WTC11 (cell line): ENCODE data around the gene DSTN. TPM values are rescaled to one million over a fixed set of nuclear protein-coding genes. Genes with fewer than 3 reads are reported as not detected.

Experiments
- ATAC-seq: fragments of 200-7000 bp; cut with Tn5 transposase; 2 replicates; pipeline ENCODE4 v1.10.0; 2021; ENCODE audit warnings: mild to moderate bottlenecking, moderate library complexity
- CTCF ChIA-PET: fragments of 300-600 bp; sonication (Branson Sonifier 250); formaldehyde crosslinking; loops from one replicate; lab custom pipeline; 2021; ENCODE audit warnings: antibody characterized with exemption; lab: Charles Lee
- POLR2A ChIA-PET: fragments of 350-600 bp; sonication (Branson Sonifier 250); formaldehyde crosslinking; loops from one replicate; lab custom pipeline; 2021; ENCODE audit warnings: antibody characterized with exemption; lab: Charles Lee
- DNase-seq: peaks from one replicate; pipeline ENCODE4 v3.0.0; 2021; ENCODE audit warnings: low spot score
- H3K27ac Mint-ChIP-seq: 2 replicates; pipeline ENCODE4 v1.8.0; 2021; ENCODE audit warnings: mixed read lengths
- H3K27me3 Mint-ChIP-seq: 2 replicates; pipeline ENCODE4 v1.8.0; 2021; ENCODE audit warnings: low read depth, mild to moderate bottlenecking, moderate library complexity, mixed read lengths
- H3K36me3 Mint-ChIP-seq: 2 replicates; pipeline ENCODE4 v1.8.0; 2021; ENCODE audit warnings: mixed read lengths
- H3K4me1 Mint-ChIP-seq: 2 replicates; pipeline ENCODE4 v1.8.0; 2022; ENCODE audit warnings: mixed read lengths
- H3K4me3 Mint-ChIP-seq: 2 replicates; pipeline ENCODE4 v1.8.0; 2021; ENCODE audit warnings: mild to moderate bottlenecking, moderate library complexity, mixed read lengths
- H3K9me3 Mint-ChIP-seq: 2 replicates; pipeline ENCODE4 v1.8.0; 2021; ENCODE audit warnings: mixed read lengths
- FOXP1 ChIP-seq: sonication (generic); formaldehyde crosslinking; IDR thresholded peaks from 2 replicates; pipeline ENCODE4 v1.8.0; 2022; ENCODE audit warnings: missing genetic modification reagents, mild to moderate bottlenecking, moderate library complexity, borderline replicate concordance
- GTF2I ChIP-seq: fragments of 250-450 bp; sonication (Bioruptor Pico); conservative IDR thresholded peaks from 2 replicates; pipeline ENCODE4 v1.4.0; 2021; ENCODE audit warnings: mild to moderate bottlenecking
- SMAD3 ChIP-seq: sonication (generic); formaldehyde crosslinking; IDR thresholded peaks from 2 replicates; pipeline ENCODE4 v1.8.0; 2022; ENCODE audit warnings: missing genetic modification reagents, mild to moderate bottlenecking, borderline replicate concordance
- TCF7 ChIP-seq: sonication (generic); formaldehyde crosslinking; IDR thresholded peaks from 2 replicates; pipeline ENCODE4 v1.8.0; 2022; ENCODE audit warnings: mild to moderate bottlenecking, low read depth, missing genetic modification reagents, moderate library complexity
- ZNF317 ChIP-seq: sonication (generic); formaldehyde crosslinking; IDR thresholded peaks from 2 replicates; pipeline ENCODE4 v1.8.1; 2023; ENCODE audit warnings: low read depth, mild to moderate bottlenecking, moderate library complexity, missing genetic modification reagents, borderline replicate concordance
- ZNF416 ChIP-seq: fragments of 250-450 bp; sonication (Bioruptor Pico); IDR thresholded peaks from 2 replicates; pipeline ENCODE4 v1.9.0; 2021; ENCODE audit warnings: mild to moderate bottlenecking, inconsistent platforms
- total RNA-seq: library from RNA; stranded (reverse); gene quantifications from 3 replicates; pipeline ENCODE4 v1.2.3, GENCODE V29; 2021
- TF ChIP-seq, protein P1 (sequence below): sonication (generic); formaldehyde crosslinking; conservative IDR thresholded peaks from 2 replicates; pipeline ENCODE4 v1.8.1; 2023; ENCODE audit warnings: mild to moderate bottlenecking, low read depth, missing genetic modification reagents, moderate library complexity
- TF ChIP-seq, protein P2 (sequence below): sonication (generic); formaldehyde crosslinking; IDR thresholded peaks from 2 replicates; pipeline ENCODE4 v1.8.1; 2023; ENCODE audit warnings: mild to moderate bottlenecking, moderate library complexity, missing genetic modification reagents
- TF ChIP-seq, protein P3 (sequence below): sonication (generic); formaldehyde crosslinking; IDR thresholded peaks from 2 replicates; pipeline ENCODE4 v1.8.0; 2023; ENCODE audit warnings: missing genetic modification reagents, mild to moderate bottlenecking, borderline replicate concordance
- TF ChIP-seq, protein P4 (sequence below): fragments of 250-450 bp; sonication (Bioruptor Pico); IDR thresholded peaks from 2 replicates; pipeline ENCODE4 v1.9.0; 2021; ENCODE audit warnings: mild to moderate bottlenecking, borderline replicate concordance
- TF ChIP-seq, protein P5 (sequence below): sonication (generic); formaldehyde crosslinking; IDR thresholded peaks from 2 replicates; pipeline ENCODE4 v1.8.1; 2023; ENCODE audit warnings: mild to moderate bottlenecking, missing genetic modification reagents, moderate library complexity
- TF ChIP-seq, protein P6 (sequence below): fragments of 250-450 bp; sonication (Bioruptor Pico); IDR thresholded peaks from 2 replicates; pipeline ENCODE4 v1.9.0; 2021; ENCODE audit warnings: mild to moderate bottlenecking
- TF ChIP-seq, protein P7 (sequence below): sonication (generic); formaldehyde crosslinking; IDR thresholded peaks from 2 replicates; pipeline ENCODE4 v1.8.0; 2022; ENCODE audit warnings: missing genetic modification reagents
- TF ChIP-seq, protein P8 (sequence below): sonication (generic); formaldehyde crosslinking; IDR thresholded peaks from 2 replicates; pipeline ENCODE4 v1.8.0; 2023; ENCODE audit warnings: missing genetic modification reagents

The DSTN gene
- total RNA-seq, 1 experiment from 2014 or later: 153 TPM

DNA sequence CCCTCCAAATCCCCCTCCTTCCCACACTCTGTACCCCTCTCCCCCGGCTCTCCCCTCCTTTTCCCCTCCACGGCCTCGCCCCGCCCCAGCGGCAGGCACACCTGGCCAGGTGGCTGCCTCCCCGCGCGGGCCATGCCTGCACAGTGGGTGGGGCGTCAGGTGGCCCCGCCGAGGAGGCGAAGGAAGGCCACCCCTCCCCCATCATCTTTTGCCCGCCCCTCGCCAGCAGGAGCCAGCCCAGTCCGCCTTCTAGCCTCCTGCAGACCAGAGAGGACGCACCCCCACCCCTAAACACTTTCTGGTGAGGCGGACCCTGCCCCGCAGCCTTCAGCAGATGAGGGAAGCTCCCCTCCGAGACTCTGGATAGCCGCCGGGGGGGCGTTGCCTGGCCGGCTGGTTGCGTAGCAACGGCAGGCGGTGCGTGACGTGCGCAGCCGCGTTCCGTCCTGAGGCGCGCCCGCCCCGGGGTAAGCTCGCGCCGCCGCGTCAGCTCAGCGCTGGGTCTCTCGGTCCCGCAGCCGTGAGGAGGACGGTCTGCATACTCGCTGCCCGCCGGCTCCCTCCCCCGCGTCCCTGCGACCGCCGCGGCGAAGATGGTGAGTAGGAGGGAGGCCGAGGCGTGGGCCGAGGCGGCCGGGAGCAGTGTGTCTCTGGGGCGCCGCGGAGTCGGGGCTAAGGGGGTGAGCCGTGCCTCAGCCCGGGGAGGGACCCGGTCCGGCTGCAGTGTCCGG, at the start of gene DSTN (continued):
- TF ChIP-seq, protein P1, sequence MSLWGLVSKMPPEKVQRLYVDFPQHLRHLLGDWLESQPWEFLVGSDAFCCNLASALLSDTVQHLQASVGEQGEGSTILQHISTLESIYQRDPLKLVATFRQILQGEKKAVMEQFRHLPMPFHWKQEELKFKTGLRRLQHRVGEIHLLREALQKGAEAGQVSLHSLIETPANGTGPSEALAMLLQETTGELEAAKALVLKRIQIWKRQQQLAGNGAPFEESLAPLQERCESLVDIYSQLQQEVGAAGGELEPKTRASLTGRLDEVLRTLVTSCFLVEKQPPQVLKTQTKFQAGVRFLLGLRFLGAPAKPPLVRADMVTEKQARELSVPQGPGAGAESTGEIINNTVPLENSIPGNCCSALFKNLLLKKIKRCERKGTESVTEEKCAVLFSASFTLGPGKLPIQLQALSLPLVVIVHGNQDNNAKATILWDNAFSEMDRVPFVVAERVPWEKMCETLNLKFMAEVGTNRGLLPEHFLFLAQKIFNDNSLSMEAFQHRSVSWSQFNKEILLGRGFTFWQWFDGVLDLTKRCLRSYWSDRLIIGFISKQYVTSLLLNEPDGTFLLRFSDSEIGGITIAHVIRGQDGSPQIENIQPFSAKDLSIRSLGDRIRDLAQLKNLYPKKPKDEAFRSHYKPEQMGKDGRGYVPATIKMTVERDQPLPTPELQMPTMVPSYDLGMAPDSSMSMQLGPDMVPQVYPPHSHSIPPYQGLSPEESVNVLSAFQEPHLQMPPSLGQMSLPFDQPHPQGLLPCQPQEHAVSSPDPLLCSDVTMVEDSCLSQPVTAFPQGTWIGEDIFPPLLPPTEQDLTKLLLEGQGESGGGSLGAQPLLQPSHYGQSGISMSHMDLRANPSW (CRISPR knock-in tag): no peak
- TF ChIP-seq, protein P2, sequence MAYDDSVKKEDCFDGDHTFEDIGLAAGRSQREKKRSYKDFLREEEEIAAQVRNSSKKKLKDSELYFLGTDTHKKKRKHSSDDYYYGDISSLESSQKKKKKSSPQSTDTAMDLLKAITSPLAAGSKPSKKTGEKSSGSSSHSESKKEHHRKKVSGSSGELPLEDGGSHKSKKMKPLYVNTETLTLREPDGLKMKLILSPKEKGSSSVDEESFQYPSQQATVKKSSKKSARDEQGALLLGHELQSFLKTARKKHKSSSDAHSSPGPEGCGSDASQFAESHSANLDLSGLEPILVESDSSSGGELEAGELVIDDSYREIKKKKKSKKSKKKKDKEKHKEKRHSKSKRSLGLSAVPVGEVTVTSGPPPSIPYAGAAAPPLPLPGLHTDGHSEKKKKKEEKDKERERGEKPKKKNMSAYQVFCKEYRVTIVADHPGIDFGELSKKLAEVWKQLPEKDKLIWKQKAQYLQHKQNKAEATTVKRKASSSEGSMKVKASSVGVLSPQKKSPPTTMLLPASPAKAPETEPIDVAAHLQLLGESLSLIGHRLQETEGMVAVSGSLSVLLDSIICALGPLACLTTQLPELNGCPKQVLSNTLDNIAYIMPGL (CRISPR knock-in tag): peak; percentile 92; the same call in 1 of the 2 replicates
- TF ChIP-seq ZNF416 (CRISPR knock-in tag): no peak
- TF ChIP-seq, protein P3, sequence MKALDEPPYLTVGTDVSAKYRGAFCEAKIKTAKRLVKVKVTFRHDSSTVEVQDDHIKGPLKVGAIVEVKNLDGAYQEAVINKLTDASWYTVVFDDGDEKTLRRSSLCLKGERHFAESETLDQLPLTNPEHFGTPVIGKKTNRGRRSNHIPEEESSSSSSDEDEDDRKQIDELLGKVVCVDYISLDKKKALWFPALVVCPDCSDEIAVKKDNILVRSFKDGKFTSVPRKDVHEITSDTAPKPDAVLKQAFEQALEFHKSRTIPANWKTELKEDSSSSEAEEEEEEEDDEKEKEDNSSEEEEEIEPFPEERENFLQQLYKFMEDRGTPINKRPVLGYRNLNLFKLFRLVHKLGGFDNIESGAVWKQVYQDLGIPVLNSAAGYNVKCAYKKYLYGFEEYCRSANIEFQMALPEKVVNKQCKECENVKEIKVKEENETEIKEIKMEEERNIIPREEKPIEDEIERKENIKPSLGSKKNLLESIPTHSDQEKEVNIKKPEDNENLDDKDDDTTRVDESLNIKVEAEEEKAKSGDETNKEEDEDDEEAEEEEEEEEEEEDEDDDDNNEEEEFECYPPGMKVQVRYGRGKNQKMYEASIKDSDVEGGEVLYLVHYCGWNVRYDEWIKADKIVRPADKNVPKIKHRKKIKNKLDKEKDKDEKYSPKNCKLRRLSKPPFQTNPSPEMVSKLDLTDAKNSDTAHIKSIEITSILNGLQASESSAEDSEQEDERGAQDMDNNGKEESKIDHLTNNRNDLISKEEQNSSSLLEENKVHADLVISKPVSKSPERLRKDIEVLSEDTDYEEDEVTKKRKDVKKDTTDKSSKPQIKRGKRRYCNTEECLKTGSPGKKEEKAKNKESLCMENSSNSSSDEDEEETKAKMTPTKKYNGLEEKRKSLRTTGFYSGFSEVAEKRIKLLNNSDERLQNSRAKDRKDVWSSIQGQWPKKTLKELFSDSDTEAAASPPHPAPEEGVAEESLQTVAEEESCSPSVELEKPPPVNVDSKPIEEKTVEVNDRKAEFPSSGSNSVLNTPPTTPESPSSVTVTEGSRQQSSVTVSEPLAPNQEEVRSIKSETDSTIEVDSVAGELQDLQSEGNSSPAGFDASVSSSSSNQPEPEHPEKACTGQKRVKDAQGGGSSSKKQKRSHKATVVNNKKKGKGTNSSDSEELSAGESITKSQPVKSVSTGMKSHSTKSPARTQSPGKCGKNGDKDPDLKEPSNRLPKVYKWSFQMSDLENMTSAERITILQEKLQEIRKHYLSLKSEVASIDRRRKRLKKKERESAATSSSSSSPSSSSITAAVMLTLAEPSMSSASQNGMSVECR (CRISPR knock-in tag): no peak; the same call in 1 of the 2 replicates
- TF ChIP-seq TCF7 (CRISPR knock-in tag): no peak
- TF ChIP-seq, protein P4, sequence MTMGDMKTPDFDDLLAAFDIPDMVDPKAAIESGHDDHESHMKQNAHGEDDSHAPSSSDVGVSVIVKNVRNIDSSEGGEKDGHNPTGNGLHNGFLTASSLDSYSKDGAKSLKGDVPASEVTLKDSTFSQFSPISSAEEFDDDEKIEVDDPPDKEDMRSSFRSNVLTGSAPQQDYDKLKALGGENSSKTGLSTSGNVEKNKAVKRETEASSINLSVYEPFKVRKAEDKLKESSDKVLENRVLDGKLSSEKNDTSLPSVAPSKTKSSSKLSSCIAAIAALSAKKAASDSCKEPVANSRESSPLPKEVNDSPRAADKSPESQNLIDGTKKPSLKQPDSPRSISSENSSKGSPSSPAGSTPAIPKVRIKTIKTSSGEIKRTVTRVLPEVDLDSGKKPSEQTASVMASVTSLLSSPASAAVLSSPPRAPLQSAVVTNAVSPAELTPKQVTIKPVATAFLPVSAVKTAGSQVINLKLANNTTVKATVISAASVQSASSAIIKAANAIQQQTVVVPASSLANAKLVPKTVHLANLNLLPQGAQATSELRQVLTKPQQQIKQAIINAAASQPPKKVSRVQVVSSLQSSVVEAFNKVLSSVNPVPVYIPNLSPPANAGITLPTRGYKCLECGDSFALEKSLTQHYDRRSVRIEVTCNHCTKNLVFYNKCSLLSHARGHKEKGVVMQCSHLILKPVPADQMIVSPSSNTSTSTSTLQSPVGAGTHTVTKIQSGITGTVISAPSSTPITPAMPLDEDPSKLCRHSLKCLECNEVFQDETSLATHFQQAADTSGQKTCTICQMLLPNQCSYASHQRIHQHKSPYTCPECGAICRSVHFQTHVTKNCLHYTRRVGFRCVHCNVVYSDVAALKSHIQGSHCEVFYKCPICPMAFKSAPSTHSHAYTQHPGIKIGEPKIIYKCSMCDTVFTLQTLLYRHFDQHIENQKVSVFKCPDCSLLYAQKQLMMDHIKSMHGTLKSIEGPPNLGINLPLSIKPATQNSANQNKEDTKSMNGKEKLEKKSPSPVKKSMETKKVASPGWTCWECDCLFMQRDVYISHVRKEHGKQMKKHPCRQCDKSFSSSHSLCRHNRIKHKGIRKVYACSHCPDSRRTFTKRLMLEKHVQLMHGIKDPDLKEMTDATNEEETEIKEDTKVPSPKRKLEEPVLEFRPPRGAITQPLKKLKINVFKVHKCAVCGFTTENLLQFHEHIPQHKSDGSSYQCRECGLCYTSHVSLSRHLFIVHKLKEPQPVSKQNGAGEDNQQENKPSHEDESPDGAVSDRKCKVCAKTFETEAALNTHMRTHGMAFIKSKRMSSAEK (CRISPR knock-in tag): no peak

DNA sequence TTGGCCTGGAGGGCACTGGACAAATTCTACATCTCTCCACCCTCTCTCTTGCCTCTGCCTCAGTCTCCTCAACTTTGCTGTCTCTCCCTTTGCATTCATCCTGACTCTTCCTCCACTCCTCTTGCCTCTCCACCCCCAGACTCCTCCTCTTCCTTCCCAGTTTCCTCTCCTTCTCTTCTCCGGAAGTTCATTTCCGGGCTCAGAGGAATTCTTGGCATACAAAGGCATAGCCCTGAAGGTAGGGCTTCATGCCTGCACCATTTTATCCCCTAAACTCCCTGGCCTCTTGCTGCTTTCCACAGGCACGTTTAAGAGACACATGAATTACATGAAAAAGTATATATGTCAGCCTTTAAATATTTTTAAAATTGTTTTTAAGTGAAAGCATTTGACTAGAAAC, 49.3 kb upstream of the DSTN start:
- Mint-ChIP-seq H3K4me1 (peaks cover 5% of the 10 kb centered on the region), H3K4me3 (no peak overlapping the region), H3K27ac (no peak overlapping the region), H3K36me3 (no peaks in the 10 kb centered on the region), H3K27me3 (no peaks in the 10 kb centered on the region), H3K9me3 (peaks cover 8% of the 10 kb centered on the region)
- CTCF ChIA-PET: no interaction called here
- DNase-seq (no peak), ATAC-seq (peak; percentile 82)
- POLR2A ChIA-PET: interaction anchor here (1.1 kb wide), 1 partner anchor 22 kb away, joined by 3 read pairs; no protein-coding TSS in a partner anchor
- TF ChIP-seq FOXP1 (CRISPR knock-in tag) (no peak), SMAD3 (no peak), ZNF317 (CRISPR knock-in tag) (no peak), GTF2I (CRISPR knock-in tag) (no peak)
- TF ChIP-seq, protein P5, sequence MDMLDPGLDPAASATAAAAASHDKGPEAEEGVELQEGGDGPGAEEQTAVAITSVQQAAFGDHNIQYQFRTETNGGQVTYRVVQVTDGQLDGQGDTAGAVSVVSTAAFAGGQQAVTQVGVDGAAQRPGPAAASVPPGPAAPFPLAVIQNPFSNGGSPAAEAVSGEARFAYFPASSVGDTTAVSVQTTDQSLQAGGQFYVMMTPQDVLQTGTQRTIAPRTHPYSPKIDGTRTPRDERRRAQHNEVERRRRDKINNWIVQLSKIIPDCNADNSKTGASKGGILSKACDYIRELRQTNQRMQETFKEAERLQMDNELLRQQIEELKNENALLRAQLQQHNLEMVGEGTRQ (CRISPR knock-in tag): no peak
- TF ChIP-seq, protein P6, sequence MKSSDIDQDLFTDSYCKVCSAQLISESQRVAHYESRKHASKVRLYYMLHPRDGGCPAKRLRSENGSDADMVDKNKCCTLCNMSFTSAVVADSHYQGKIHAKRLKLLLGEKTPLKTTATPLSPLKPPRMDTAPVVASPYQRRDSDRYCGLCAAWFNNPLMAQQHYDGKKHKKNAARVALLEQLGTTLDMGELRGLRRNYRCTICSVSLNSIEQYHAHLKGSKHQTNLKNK (CRISPR knock-in tag): no peak
- TF ChIP-seq, protein P7, sequence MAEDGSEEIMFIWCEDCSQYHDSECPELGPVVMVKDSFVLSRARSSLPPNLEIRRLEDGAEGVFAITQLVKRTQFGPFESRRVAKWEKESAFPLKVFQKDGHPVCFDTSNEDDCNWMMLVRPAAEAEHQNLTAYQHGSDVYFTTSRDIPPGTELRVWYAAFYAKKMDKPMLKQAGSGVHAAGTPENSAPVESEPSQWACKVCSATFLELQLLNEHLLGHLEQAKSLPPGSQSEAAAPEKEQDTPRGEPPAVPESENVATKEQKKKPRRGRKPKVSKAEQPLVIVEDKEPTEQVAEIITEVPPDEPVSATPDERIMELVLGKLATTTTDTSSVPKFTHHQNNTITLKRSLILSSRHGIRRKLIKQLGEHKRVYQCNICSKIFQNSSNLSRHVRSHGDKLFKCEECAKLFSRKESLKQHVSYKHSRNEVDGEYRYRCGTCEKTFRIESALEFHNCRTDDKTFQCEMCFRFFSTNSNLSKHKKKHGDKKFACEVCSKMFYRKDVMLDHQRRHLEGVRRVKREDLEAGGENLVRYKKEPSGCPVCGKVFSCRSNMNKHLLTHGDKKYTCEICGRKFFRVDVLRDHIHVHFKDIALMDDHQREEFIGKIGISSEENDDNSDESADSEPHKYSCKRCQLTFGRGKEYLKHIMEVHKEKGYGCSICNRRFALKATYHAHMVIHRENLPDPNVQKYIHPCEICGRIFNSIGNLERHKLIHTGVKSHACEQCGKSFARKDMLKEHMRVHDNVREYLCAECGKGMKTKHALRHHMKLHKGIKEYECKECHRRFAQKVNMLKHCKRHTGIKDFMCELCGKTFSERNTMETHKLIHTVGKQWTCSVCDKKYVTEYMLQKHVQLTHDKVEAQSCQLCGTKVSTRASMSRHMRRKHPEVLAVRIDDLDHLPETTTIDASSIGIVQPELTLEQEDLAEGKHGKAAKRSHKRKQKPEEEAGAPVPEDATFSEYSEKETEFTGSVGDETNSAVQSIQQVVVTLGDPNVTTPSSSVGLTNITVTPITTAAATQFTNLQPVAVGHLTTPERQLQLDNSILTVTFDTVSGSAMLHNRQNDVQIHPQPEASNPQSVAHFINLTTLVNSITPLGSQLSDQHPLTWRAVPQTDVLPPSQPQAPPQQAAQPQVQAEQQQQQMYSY: no peak
- TF ChIP-seq, protein P8, sequence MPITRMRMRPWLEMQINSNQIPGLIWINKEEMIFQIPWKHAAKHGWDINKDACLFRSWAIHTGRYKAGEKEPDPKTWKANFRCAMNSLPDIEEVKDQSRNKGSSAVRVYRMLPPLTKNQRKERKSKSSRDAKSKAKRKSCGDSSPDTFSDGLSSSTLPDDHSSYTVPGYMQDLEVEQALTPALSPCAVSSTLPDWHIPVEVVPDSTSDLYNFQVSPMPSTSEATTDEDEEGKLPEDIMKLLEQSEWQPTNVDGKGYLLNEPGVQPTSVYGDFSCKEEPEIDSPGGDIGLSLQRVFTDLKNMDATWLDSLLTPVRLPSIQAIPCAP (CRISPR knock-in tag): no peak
